H9 (cell line): ENCODE measurements around the gene KL. TPM values are rescaled to one million over a fixed set of nuclear protein-coding genes. Genes with fewer than 3 reads are reported as not detected.

Source experiments
- DNase-seq: peaks from one replicate; pipeline ENCODE4 v3.0.0-alpha.2; 2017
- H2AFZ ChIP-seq: one replicate; pipeline ENCODE4 v1.6.1; 2013; ENCODE audit warnings: mild to moderate bottlenecking, low read length, control low read depth, moderate library complexity
- H2AK5ac ChIP-seq: 2 replicates; pipeline ENCODE4 v1.6.1; 2013; ENCODE audit warnings: low read length, control low read depth, mixed read lengths; ENCODE audit not compliant: insufficient read length
- H2BK120ac ChIP-seq: one replicate; pipeline ENCODE4 v1.6.1; 2013; ENCODE audit warnings: low read depth, mild to moderate bottlenecking, low read length, control low read depth, inconsistent platforms; ENCODE audit not compliant: poor library complexity, severe bottlenecking
- H2BK12ac ChIP-seq: 2 replicates; pipeline ENCODE4 v1.6.1; 2013; ENCODE audit warnings: low read length, control low read depth, mixed read lengths, low read depth; ENCODE audit not compliant: insufficient read length
- H2BK15ac ChIP-seq: 2 replicates; pipeline ENCODE4 v1.6.1; 2013; ENCODE audit warnings: low read depth, low read length, control low read depth
- H2BK20ac ChIP-seq: one replicate; pipeline ENCODE4 v1.6.1; 2013; ENCODE audit warnings: low read depth, mild to moderate bottlenecking, low read length, control low read depth, inconsistent platforms; ENCODE audit not compliant: poor library complexity, severe bottlenecking
- H2BK5ac ChIP-seq: 2 replicates; pipeline ENCODE4 v1.6.1; 2013; ENCODE audit warnings: low read length, control low read depth, mixed read lengths; ENCODE audit not compliant: insufficient read length
- H3K14ac ChIP-seq: 2 replicates; pipeline ENCODE4 v1.6.1; 2013; ENCODE audit warnings: low read length, control low read depth; ENCODE audit not compliant: insufficient read depth
- H3K18ac ChIP-seq: 2 replicates; pipeline ENCODE4 v1.6.1; 2013; ENCODE audit warnings: low read depth, mild to moderate bottlenecking, mixed read lengths, low read length, control low read depth; ENCODE audit not compliant: insufficient read length
- H3K23ac ChIP-seq: 2 replicates; pipeline ENCODE4 v1.6.1; 2013; ENCODE audit warnings: low read length, control low read depth, mixed read lengths, low read depth; ENCODE audit not compliant: insufficient read length
- H3K23me2 ChIP-seq: 2 replicates; pipeline ENCODE4 v1.6.1; 2013; ENCODE audit warnings: low read depth, mild to moderate bottlenecking, mixed read lengths, low read length, control low read depth; ENCODE audit not compliant: insufficient read length, poor library complexity, severe bottlenecking
- H3K27ac ChIP-seq: 2 replicates; pipeline ENCODE4 v1.5.1; 2013; ENCODE audit warnings: low read length, control low read depth, mixed read lengths, low read depth; ENCODE audit not compliant: insufficient read length
- H3K27me3 ChIP-seq: 2 replicates; pipeline ENCODE4 v1.6.1; 2013; ENCODE audit warnings: low read length, control low read depth, inconsistent platforms; ENCODE audit not compliant: insufficient read depth
- H3K4ac ChIP-seq: 2 replicates; pipeline ENCODE4 v1.6.1; 2013; ENCODE audit warnings: low read depth, mild to moderate bottlenecking, control low read depth, inconsistent platforms, low read length, moderate library complexity
- H3K4me1 ChIP-seq: 2 replicates; pipeline ENCODE4 v1.6.1; 2013; ENCODE audit warnings: low read length, control low read depth, inconsistent platforms; ENCODE audit not compliant: insufficient read depth
- H3K4me2 ChIP-seq: 2 replicates; pipeline ENCODE4 v1.6.1; 2013; ENCODE audit warnings: low read length, control low read depth, mixed read lengths; ENCODE audit not compliant: insufficient read length, insufficient read depth
- H3K56ac ChIP-seq: 2 replicates; pipeline ENCODE4 v1.6.1; 2013; ENCODE audit warnings: low read depth, mild to moderate bottlenecking, mixed read lengths, low read length, control low read depth; ENCODE audit not compliant: insufficient read length
- H3K79me1 ChIP-seq: 2 replicates; pipeline ENCODE4 v1.6.1; 2013; ENCODE audit warnings: low read depth, mild to moderate bottlenecking, moderate library complexity, low read length, control low read depth, inconsistent platforms; ENCODE audit not compliant: insufficient read depth, poor library complexity, severe bottlenecking
- H3K79me2 ChIP-seq: 2 replicates; pipeline ENCODE4 v1.6.1; 2013; ENCODE audit warnings: low read length, control low read depth, inconsistent platforms; ENCODE audit not compliant: insufficient read depth
- H3K9ac ChIP-seq: 2 replicates; pipeline ENCODE4 v1.6.1; 2013; ENCODE audit warnings: low read length, control low read depth, mixed read lengths; ENCODE audit not compliant: insufficient read length; ENCODE audit errors: extremely low read depth
- H3K9me3 ChIP-seq: one replicate; pipeline ENCODE4 v1.6.1; 2013; ENCODE audit warnings: low read depth, low read length, inconsistent platforms; ENCODE audit not compliant: control insufficient read depth
- H3T11ph ChIP-seq: one replicate; pipeline ENCODE4 v1.6.1; 2013; ENCODE audit warnings: mild to moderate bottlenecking, low read length, control low read depth, inconsistent platforms
- H4K20me1 ChIP-seq: one replicate; pipeline ENCODE4 v1.6.1; 2013; ENCODE audit not compliant: control insufficient read depth, insufficient read length, insufficient read depth
- H4K5ac ChIP-seq: 2 replicates; pipeline ENCODE4 v1.6.1; 2013; ENCODE audit warnings: low read depth, mild to moderate bottlenecking, mixed read lengths, low read length, control low read depth; ENCODE audit not compliant: insufficient read length
- H4K8ac ChIP-seq: replicated peaks from 2 replicates; pipeline ENCODE4 v1.6.1; 2013; ENCODE audit warnings: low read length, control low read depth, mixed read lengths, low read depth; ENCODE audit not compliant: insufficient read length
- H4K91ac ChIP-seq: 2 replicates; pipeline ENCODE4 v1.6.1; 2013; ENCODE audit warnings: low read depth, mild to moderate bottlenecking, moderate library complexity, mixed read lengths, low read length, control low read depth; ENCODE audit not compliant: insufficient read length
- H3K27ac Mint-ChIP-seq, 3 experiments: 2 replicates in 2 of 3; 3 replicates in 1 of 3; pipeline ENCODE4 v1.8.0; 2020 to 2021; ENCODE audit warnings: mixed read lengths in 3 of 3, mild to moderate bottlenecking in 1 of 3, moderate library complexity in 1 of 3
- H3K27me3 Mint-ChIP-seq: 2 replicates; pipeline ENCODE4 v1.8.0; 2021; ENCODE audit warnings: low read depth, mild to moderate bottlenecking, moderate library complexity, mixed read lengths
- H3K36me3 Mint-ChIP-seq, 3 experiments: 2 replicates in 2 of 3; 3 replicates in 1 of 3; pipeline ENCODE4 v1.8.0; 2020 to 2021; ENCODE audit warnings: low read depth in 3 of 3, mixed read lengths in 3 of 3; ENCODE audit not compliant: insufficient read depth in 1 of 3
- H3K4me1 Mint-ChIP-seq, 2 experiments: 2 replicates each; pipeline ENCODE4 v1.8.0; 2020; ENCODE audit warnings: mixed read lengths in 2 of 2
- H3K4me3 Mint-ChIP-seq, 2 experiments: 2 replicates in 1 of 2; 3 replicates in 1 of 2; pipeline ENCODE4 v1.8.0; 2020 to 2021; ENCODE audit warnings: mild to moderate bottlenecking in 2 of 2, mixed read lengths in 2 of 2, moderate library complexity in 1 of 2
- H3K9me3 Mint-ChIP-seq, 2 experiments: 2 replicates in 1 of 2; 3 replicates in 1 of 2; pipeline ENCODE4 v1.8.0; 2020; ENCODE audit warnings: mild to moderate bottlenecking in 2 of 2, mixed read lengths in 2 of 2, moderate library complexity in 1 of 2
- CTCF ChIP-seq: fragments of 200-600 bp; sonication (generic); conservative IDR thresholded peaks from 3 replicates; pipeline ENCODE4 v1.8.0; 2021; ENCODE audit warnings: antibody characterized with exemption, mild to moderate bottlenecking
- WGBS: extraction: QIAGEN DNeasy Blood & Tissue Kit; methylation state at CpG from one replicate; pipeline ENCODE4 v1.1.7; 2013; ENCODE audit warnings: missing lambda C conversion rate, low lambda C conversion rate, mixed read lengths; ENCODE audit not compliant: insufficient read length; ENCODE audit errors: extremely low coverage; 5-methylcytosine and 5-hydroxymethylcytosine counted together
- total RNA-seq: library from RNA; stranded (reverse); gene quantifications from 2 replicates; pipeline ENCODE4 v1.2.1, GENCODE V29; 2021

Gene KL
- total RNA-seq, 1 experiment from 2014 or later, result not detected

- Mint-ChIP-seq H3K27ac (peak overlapping the region in 1 of 3 experiments; percentile 83; a peak in 1 of 7 replicates), H3K4me1 (peaks cover 7 to 8% of the 10 kb centered on the region in 2 experiments), H3K27me3 (no peaks in the 10 kb centered on the region), H3K36me3 (no peaks in the 10 kb centered on the region; a peak in 1 of 7 replicates), H3K9me3 (no peaks in the 10 kb centered on the region), H3K4me3 (no peak overlapping the region)
- Histone ChIP-seq H3K27me3 (no peaks in the 10 kb centered on the region), H2AFZ (no peak overlapping the region), H3K79me2 (no peaks in the 10 kb centered on the region), H3K14ac (no peak overlapping the region), H3T11ph (no peak overlapping the region), H2BK15ac (no peak overlapping the region), H2AK5ac (no peak overlapping the region), H2BK20ac (no peak overlapping the region), H3K56ac (no peak overlapping the region), H3K23ac (no peak overlapping the region), H3K79me1 (no peaks in the 10 kb centered on the region), H3K4ac (no peak overlapping the region), H4K5ac (no peak overlapping the region), H4K91ac (no peak overlapping the region), H3K4me1 (no peaks in the 10 kb centered on the region), H4K8ac (no peak overlapping the region), H3K9me3 (no peaks in the 10 kb centered on the region), H3K9ac (no peak overlapping the region), H4K20me1 (no peaks in the 10 kb centered on the region), H2BK12ac (no peak overlapping the region), H3K27ac (no peak overlapping the region), H3K18ac (no peak overlapping the region), H3K23me2 (no peaks in the 10 kb centered on the region), H2BK120ac (no peak overlapping the region), H2BK5ac (no peak overlapping the region), H3K4me2 (no peak overlapping the region)
- WGBS, result no CpG with 5 or more reads among the region's 18 CpGs
- TF ChIP-seq CTCF, result no peak
- no peak for DNase-seq
Observed at GRCh38 chr13:33066329-33066728, 50.1 kb downstream of the KL start.
